PFSK-1 (cell line): ENCODE data around the gene FRMD4A.

Experiments used
- FOXP2 ChIP-seq: optimal IDR thresholded peaks from 2 replicates; pipeline ENCODE3; 2011; ENCODE audit warnings: borderline replicate concordance, control low read depth, inconsistent platforms; ENCODE audit not compliant: insufficient read depth; ENCODE audit errors: extremely low read length, extremely low read depth
- POLR2AphosphoS5 ChIP-seq: IDR thresholded peaks from 2 replicates; pipeline ENCODE4 v1.6.1; 2012; ENCODE audit warnings: low read depth, mild to moderate bottlenecking, control low read depth, low read length, moderate library complexity
- REST ChIP-seq, 2 experiments: IDR thresholded peaks; 2 replicates each; pipeline versions ENCODE4 v1.6.1 to v1.8.0; 2011 to 2012; ENCODE audit warnings: low read depth in 2 of 2, low read length in 2 of 2, control low read depth in 1 of 2, inconsistent platforms in 1 of 2, mild to moderate bottlenecking in 1 of 2, moderate library complexity in 1 of 2; ENCODE audit not compliant: insufficient read depth in 1 of 2
- SIN3A ChIP-seq: IDR thresholded peaks from 2 replicates; pipeline ENCODE4 v1.6.1; 2012; ENCODE audit warnings: mild to moderate bottlenecking, low read length, moderate library complexity, borderline replicate concordance; ENCODE audit not compliant: insufficient read depth
- TAF1 ChIP-seq: IDR thresholded peaks from 2 replicates; pipeline ENCODE4 v1.6.1; 2012; ENCODE audit warnings: low read length, control low read depth, borderline replicate concordance; ENCODE audit not compliant: insufficient read depth

Gene FRMD4A

GRCh38 chr10:13722747-13723653, 607.7 kb downstream of the FRMD4A start:
- TF ChIP-seq SIN3A (no peak), POLR2AphosphoS5 (no peak), TAF1 (no peak), REST (IDR thresholded peaks at IDR 0.05; ENCODE audit: insufficient read depth in 1 of 2, low read depth in 2 of 2, low read length in 2 of 2) (no peak), FOXP2 (no peak)

- TF ChIP-seq SIN3A: no peak
- TF ChIP-seq REST (IDR thresholded peaks at IDR 0.05; ENCODE audit: insufficient read depth in 1 of 2, low read depth in 2 of 2, low read length in 2 of 2): no peak
- no peak for TF ChIP-seq FOXP2
- no peak for TF ChIP-seq POLR2AphosphoS5
- TF ChIP-seq TAF1: no peak
These were observed 609.2 kb downstream of the FRMD4A start for GRCh38 chr10:13721486-13721885.

DNA sequence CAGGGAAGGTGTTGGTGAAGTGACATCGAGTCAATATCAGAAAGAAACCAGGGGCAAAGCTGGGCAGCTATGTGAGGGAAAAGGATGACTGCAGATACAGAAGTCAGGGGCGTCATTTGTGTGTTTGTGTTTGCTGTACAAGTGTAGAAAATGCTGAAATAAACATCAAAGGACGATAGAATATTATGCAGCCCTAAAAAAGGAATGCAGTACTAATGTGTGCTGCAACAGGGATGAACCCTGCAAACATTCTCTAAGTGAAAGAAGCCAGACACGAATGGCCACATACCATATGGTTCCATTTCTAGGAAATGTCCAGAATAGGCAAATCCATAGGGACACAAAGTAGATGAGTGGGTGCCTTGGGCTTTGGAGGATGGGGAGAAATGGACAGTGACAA, 610.0 kb downstream of the FRMD4A start:
- TF ChIP-seq FOXP2: no peak
- no peak for TF ChIP-seq SIN3A
- no peak for TF ChIP-seq TAF1
- TF ChIP-seq REST (IDR thresholded peaks at IDR 0.05; ENCODE audit: insufficient read depth in 1 of 2, low read depth in 2 of 2, low read length in 2 of 2): no peak
- no peak for TF ChIP-seq POLR2AphosphoS5

DNA sequence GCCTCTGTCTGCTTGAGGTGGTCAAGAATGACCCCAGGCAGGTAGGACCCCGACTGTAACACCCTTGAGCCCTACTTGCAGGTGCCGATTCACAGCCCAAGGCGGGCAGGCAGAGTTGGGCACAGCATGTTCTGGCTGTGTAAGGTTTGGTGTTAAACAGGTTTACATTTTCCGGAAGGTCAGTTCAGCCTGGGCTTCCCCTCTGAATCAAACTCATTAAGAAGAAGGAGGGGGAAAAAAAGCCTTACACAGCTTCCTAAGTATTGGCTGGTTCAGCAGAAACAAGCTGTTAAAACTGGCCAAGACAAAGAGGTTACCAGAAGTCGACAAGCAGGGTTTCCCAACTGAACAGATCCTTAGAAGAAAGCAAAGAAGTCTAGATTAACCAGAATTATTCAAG, 611.3 kb downstream of the FRMD4A start:
- TF ChIP-seq FOXP2 (no peak), TAF1 (no peak), POLR2AphosphoS5 (no peak), SIN3A (no peak), REST (IDR thresholded peaks at IDR 0.05; ENCODE audit: insufficient read depth in 1 of 2, low read depth in 2 of 2, low read length in 2 of 2) (no peak)
